Measurements from ENCODE around the gene NKIRAS1. TPM values are rescaled to one million over a fixed set of nuclear protein-coding genes. Genes with fewer than 3 reads are reported as not detected.

NKIRAS1 gene
- total RNA-seq, 1 experiment from 2014 or later, result 7.7 TPM

DNA sequence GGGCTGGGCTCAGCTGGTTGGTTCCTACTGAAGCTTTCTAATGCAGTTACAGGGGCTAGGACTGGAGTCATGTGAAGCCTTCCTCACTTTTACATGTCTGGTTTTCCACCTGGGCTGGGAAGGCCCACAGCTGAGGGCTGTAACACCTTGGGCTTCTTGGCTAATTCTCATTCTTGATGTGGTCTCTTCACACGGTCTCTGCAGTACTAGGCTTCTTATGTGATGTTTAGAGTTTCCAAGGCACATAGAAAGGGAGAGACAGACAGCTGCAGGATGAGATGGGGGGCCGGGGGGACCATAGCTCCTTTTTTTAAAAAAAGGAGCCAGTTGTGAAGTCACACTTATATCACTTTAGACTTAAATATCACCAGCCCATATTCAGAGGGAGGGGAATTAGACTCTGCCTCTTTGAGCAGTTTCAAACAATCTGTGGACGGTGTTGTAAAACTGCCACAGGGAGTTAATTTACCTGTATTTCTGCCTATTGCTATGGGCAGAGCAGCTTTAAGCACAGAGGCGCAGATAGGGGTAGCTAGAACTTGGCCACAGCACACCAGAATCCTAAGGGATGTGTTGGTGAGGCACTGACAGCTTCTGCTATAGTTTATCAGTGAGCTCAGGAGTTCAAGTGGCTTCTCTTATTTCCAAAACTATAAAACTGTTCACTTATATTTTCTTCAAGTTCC lies 46.7 kb downstream of the NKIRAS1 start:
- Mint-ChIP-seq H3K36me3 (ENCODE audit: insufficient read depth, unreplicated experiment) (peaks cover 5% of the 10 kb centered on the region), H3K4me3 (ENCODE audit: low read depth, unreplicated experiment) (no peak overlapping the region), H3K9me3 (ENCODE audit: low read depth, unreplicated experiment) (no peaks in the 10 kb centered on the region), H3K27ac (ENCODE audit: unreplicated experiment) (no peak overlapping the region), H3K4me1 (ENCODE audit: low read depth, unreplicated experiment) (peaks cover 11% of the 10 kb centered on the region), H3K27me3 (ENCODE audit: unreplicated experiment) (no peaks in the 10 kb centered on the region)
- TF ChIP-seq, protein P1, sequence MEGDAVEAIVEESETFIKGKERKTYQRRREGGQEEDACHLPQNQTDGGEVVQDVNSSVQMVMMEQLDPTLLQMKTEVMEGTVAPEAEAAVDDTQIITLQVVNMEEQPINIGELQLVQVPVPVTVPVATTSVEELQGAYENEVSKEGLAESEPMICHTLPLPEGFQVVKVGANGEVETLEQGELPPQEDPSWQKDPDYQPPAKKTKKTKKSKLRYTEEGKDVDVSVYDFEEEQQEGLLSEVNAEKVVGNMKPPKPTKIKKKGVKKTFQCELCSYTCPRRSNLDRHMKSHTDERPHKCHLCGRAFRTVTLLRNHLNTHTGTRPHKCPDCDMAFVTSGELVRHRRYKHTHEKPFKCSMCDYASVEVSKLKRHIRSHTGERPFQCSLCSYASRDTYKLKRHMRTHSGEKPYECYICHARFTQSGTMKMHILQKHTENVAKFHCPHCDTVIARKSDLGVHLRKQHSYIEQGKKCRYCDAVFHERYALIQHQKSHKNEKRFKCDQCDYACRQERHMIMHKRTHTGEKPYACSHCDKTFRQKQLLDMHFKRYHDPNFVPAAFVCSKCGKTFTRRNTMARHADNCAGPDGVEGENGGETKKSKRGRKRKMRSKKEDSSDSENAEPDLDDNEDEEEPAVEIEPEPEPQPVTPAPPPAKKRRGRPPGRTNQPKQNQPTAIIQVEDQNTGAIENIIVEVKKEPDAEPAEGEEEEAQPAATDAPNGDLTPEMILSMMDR (IDR thresholded peaks at IDR 0.05; ENCODE audit: unreplicated experiment), result no peak
- intact Hi-C loops (cut with micrococcal nuclease; ENCODE audit: unreplicated experiment), result loop anchor here (10.0 kb wide), 1 partner anchor 665 kb away; the partner anchor contains the start of gene UBE2E2
- CTCF ChIA-PET, result interaction anchor here (0.7 kb wide), 1 partner anchor 91 kb away, joined by 5 read pairs; no protein-coding TSS in a partner anchor
- DNase-seq, result no peak
- no TSS peak for BruUV-seq (replicated peaks)

DNA sequence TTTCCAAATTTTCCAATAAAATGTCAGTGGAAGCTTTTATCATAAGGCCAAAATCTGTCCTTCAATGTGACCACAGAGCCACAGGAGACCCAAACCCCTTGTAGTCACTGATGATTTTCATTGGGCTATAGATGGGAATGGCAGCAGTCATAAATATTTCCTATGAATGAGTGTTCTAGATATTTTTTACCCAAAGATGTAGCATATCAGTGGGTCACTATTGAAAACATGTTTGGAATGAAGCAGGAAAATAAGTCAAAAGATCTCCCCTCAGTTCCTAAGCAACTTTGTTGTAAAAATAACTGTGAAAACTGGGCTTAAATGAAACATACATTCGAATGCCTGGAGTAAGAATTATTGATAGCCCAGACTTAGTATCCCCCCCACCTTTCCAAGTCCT lies 49.0 kb downstream of the NKIRAS1 start:
- Mint-ChIP-seq H3K4me3 (ENCODE audit: low read depth, unreplicated experiment) (no peak overlapping the region), H3K36me3 (ENCODE audit: insufficient read depth, unreplicated experiment) (no peaks in the 10 kb centered on the region), H3K27me3 (ENCODE audit: unreplicated experiment) (no peaks in the 10 kb centered on the region), H3K4me1 (ENCODE audit: low read depth, unreplicated experiment) (peaks cover 11% of the 10 kb centered on the region), H3K27ac (ENCODE audit: unreplicated experiment) (no peak overlapping the region), H3K9me3 (ENCODE audit: low read depth, unreplicated experiment) (no peaks in the 10 kb centered on the region)
- CTCF ChIA-PET, result no interaction called here
- no TSS peak for BruUV-seq (replicated peaks)
- DNase-seq, result no peak
- TF ChIP-seq, protein P1 (IDR thresholded peaks at IDR 0.05; ENCODE audit: unreplicated experiment), result no peak
- intact Hi-C loops (cut with micrococcal nuclease; ENCODE audit: unreplicated experiment), result loop anchor here (10.0 kb wide), 1 partner anchor 663 kb away; the partner anchor contains the start of gene UBE2E2

DNA sequence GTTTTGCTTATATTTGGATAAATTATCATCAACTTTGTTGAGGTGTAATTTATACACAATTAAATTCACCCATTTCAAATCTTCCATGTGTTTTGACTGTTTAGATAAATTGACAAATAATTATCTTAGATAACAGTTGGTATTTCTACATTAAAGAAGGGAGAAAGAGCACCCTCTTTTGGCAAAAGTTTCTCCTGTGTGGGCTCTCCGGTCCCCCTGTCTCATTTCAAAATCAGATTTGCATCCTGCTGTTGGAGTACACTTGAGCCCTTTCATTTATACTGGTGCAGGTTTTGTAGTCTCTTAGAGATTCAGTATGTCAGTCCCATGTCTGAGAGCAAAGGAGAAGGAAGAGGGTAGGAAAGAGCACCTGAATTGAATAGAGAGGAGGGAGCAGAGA lies 49.4 kb downstream of the NKIRAS1 start:
- TF ChIP-seq, protein P1 (IDR thresholded peaks at IDR 0.05; ENCODE audit: unreplicated experiment), result no peak
- no peaks in the 10 kb centered on the region for H3K36me3 Mint-ChIP-seq (ENCODE audit: insufficient read depth, unreplicated experiment)
- DNase-seq, result no peak
- no TSS peak for BruUV-seq (replicated peaks)
- CTCF ChIA-PET, result no interaction called here
- H3K9me3 Mint-ChIP-seq (ENCODE audit: low read depth, unreplicated experiment), result no peaks in the 10 kb centered on the region
- H3K4me3 Mint-ChIP-seq (ENCODE audit: low read depth, unreplicated experiment), result no peak overlapping the region
- H3K27ac Mint-ChIP-seq (ENCODE audit: unreplicated experiment), result no peak overlapping the region
- H3K27me3 Mint-ChIP-seq (ENCODE audit: unreplicated experiment), result no peaks in the 10 kb centered on the region
- H3K4me1 Mint-ChIP-seq (ENCODE audit: low read depth, unreplicated experiment), result peaks cover 11% of the 10 kb centered on the region
- intact Hi-C loops (cut with micrococcal nuclease; ENCODE audit: unreplicated experiment), result loop anchor here (10.0 kb wide), 1 partner anchor 663 kb away; the partner anchor contains the start of gene UBE2E2

DNA sequence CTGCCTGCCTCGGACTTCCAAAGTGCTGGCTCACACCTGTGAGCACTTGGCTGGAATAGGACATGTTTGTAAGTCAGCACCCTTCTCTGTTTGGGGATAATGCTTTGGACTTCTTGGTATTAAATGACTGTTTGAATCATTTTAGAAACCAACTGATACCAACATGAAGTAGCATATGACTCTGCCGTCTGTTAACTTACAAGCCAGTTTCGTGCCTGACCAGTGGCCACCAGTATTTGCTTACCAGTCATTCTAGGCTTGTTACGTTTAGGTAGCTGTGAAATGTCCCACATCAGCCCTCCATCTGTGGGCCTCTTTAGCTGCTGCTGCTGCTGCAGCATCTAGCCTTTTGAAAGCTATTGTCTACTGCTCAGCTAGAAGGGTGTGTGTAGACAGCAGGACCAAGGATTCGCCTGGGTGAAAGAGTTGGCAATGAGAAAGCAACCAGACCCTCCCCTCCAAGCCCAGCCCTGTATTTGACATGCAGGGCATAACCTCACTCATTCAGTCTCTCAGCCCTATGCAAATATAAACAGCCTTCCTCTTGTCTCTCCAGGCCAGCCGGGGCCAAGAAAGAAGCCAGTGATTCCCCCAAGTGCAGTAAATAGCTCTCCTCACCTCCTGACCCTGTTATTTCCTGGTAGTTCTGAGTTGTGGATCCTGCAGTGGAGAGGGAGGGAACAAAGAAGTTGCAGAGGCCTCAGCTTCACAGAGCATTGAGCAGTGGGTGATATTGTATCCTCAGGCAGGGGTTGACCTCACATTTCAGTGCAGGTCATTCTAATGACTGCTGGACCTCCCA lies 51.0 kb downstream of the NKIRAS1 start:
- H3K27ac Mint-ChIP-seq (ENCODE audit: unreplicated experiment), result no peak overlapping the region

More for the DNA sequence above, 51.0 kb downstream of the NKIRAS1 start:
- no peaks in the 10 kb centered on the region for H3K36me3 Mint-ChIP-seq (ENCODE audit: insufficient read depth, unreplicated experiment)
- TF ChIP-seq, protein P1 (IDR thresholded peaks at IDR 0.05; ENCODE audit: unreplicated experiment), result no peak
- no peak overlapping the region for H3K4me3 Mint-ChIP-seq (ENCODE audit: low read depth, unreplicated experiment)
- intact Hi-C loops (cut with micrococcal nuclease; ENCODE audit: unreplicated experiment), result loop anchor here (10.0 kb wide), 1 partner anchor 661 kb away; the partner anchor contains the start of gene UBE2E2
- H3K27me3 Mint-ChIP-seq (ENCODE audit: unreplicated experiment), result no peaks in the 10 kb centered on the region
- peaks cover 11% of the 10 kb centered on the region for H3K4me1 Mint-ChIP-seq (ENCODE audit: low read depth, unreplicated experiment)
- DNase-seq, result peak; percentile 27
- no peaks in the 10 kb centered on the region for H3K9me3 Mint-ChIP-seq (ENCODE audit: low read depth, unreplicated experiment)
- BruUV-seq (replicated peaks), result no TSS peak
- CTCF ChIA-PET, result interaction anchor here (0.6 to 1.1 kb wide), 4 partner anchors 8 to 40 kb away, joined by 3 to 4 read pairs (median 3); no protein-coding TSS in a partner anchor

Data from Calu3 (cell line).